Lower lobe of right lung (tissue), 2 donors: Measurements from ENCODE around the gene EFCAB8. TPM values are rescaled to one million over a fixed set of nuclear protein-coding genes. Genes with fewer than 3 reads are reported as not detected.
"Not testable (repeated sequence)": the region's sequence is repeated elsewhere in the genome, so short reads cannot be mapped to it uniquely, and the experiment has no call there.

Experiments
- ATAC-seq, 2 donors: fragments of 200-7000 bp; cut with Tn5 transposase; one replicate each; pipeline ENCODE4 v1.9.1; 2020 to 2022; ENCODE audit warnings: mild to moderate bottlenecking in 2 of 2, moderate library complexity in 2 of 2
- DNase-seq: peaks from one replicate; pipeline ENCODE4 v3.0.0-alpha.2; 2020
- H3K27ac ChIP-seq: fragments of 200-600 bp; one replicate; pipeline ENCODE4 v1.8.0; 2022
- H3K27me3 ChIP-seq: fragments of 200-600 bp; one replicate; pipeline ENCODE4 v1.8.0; 2022; ENCODE audit warnings: low read depth
- H3K36me3 ChIP-seq: fragments of 200-600 bp; one replicate; pipeline ENCODE4 v1.8.0; 2022; ENCODE audit warnings: mild to moderate bottlenecking
- H3K4me1 ChIP-seq: fragments of 200-600 bp; one replicate; pipeline ENCODE4 v1.8.0; 2022
- H3K4me3 ChIP-seq: fragments of 200-600 bp; one replicate; pipeline ENCODE4 v1.8.0; 2022; ENCODE audit warnings: mild to moderate bottlenecking
- H3K9me3 ChIP-seq: fragments of 200-600 bp; one replicate; pipeline ENCODE4 v1.8.0; 2022
- CTCF ChIP-seq: fragments of 200-600 bp; IDR thresholded peaks from one replicate; pipeline ENCODE4 v1.8.0; 2022; ENCODE audit warnings: antibody characterized with exemption, mild to moderate bottlenecking
- intact Hi-C: fragments of 100-400 bp; cut with DNase I; formaldehyde crosslinking; loops from one replicate; pipeline ENCODE4 v1.11.0; 2022
- total RNA-seq: library from RNA; stranded (reverse); fragmentation: NEBNext Ultra II Directional; extraction: Animal tissue kit (Norgen Biotek cat#: 25700); gene quantifications from one replicate; pipeline ENCODE4 v1.2.1, GENCODE V29; 2021
- donor health status: DM: no; HTN: yes; CAD: no; lungs with severe emphysema.

EFCAB8 gene
- total RNA-seq, 1 donor from 2014 or later, result 0.30 TPM

GRCh38 chr20:32898729-32899128, 40.0 kb downstream of the EFCAB8 start:
- Histone ChIP-seq H3K4me3 (no peak overlapping the region), H3K27ac (no peak overlapping the region), H3K27me3 (no peaks in the 10 kb centered on the region), H3K9me3 (no peaks in the 10 kb centered on the region), H3K36me3 (no peaks in the 10 kb centered on the region), H3K4me1 (no peaks in the 10 kb centered on the region)
- ATAC-seq, result no peak
- no peak for TF ChIP-seq CTCF
- DNase-seq, result no peak
- intact Hi-C loops, result no loop called here

GRCh38 chr20:32902456-32903420, 44.0 kb downstream of the EFCAB8 start:
- ATAC-seq (peak; percentile 81 to 83), DNase-seq (peak; percentile 68)
- intact Hi-C loops, result loop anchor here (10.0 kb wide), 1 partner anchor 192 kb away; no protein-coding TSS in a partner anchor
- H3K9me3 ChIP-seq, result no peaks in the 10 kb centered on the region
- no peaks in the 10 kb centered on the region for H3K4me1 ChIP-seq
- TF ChIP-seq CTCF, result peak; percentile 93
- no peaks in the 10 kb centered on the region for H3K27me3 ChIP-seq
- no peak overlapping the region for H3K27ac ChIP-seq
- H3K4me3 ChIP-seq, result no peak overlapping the region
- no peaks in the 10 kb centered on the region for H3K36me3 ChIP-seq

- Histone ChIP-seq H3K4me3 (no peak overlapping the region), H3K36me3 (no peaks in the 10 kb centered on the region), H3K4me1 (no peaks in the 10 kb centered on the region), H3K27me3 (no peaks in the 10 kb centered on the region), H3K27ac (no peak overlapping the region), H3K9me3 (no peaks in the 10 kb centered on the region)
- ATAC-seq (no peak), DNase-seq (no peak)
- intact Hi-C loops, result loop anchor here (10.0 kb wide), 1 partner anchor 191 kb away; no protein-coding TSS in a partner anchor
- TF ChIP-seq CTCF, result no peak
These were observed 45.0 kb downstream of the EFCAB8 start for GRCh38 chr20:32903666-32904175.

GRCh38 chr20:32904678-32905077, 46.0 kb downstream of the EFCAB8 start:
- not testable (repeated sequence) for H3K4me1 ChIP-seq, H3K36me3 ChIP-seq, ATAC-seq, H3K27me3 ChIP-seq, DNase-seq, H3K9me3 ChIP-seq, H3K27ac ChIP-seq, H3K4me3 ChIP-seq
- intact Hi-C loops, result loop anchor here (10.0 kb wide), 1 partner anchor 190 kb away; no protein-coding TSS in a partner anchor

- H3K36me3 ChIP-seq, result no peaks in the 10 kb centered on the region
- no peaks in the 10 kb centered on the region for H3K4me1 ChIP-seq
- H3K27ac ChIP-seq, result no peak overlapping the region
- intact Hi-C loops, result loop anchor here (10.0 kb wide), 1 partner anchor 189 kb away; no protein-coding TSS in a partner anchor
- H3K4me3 ChIP-seq, result no peak overlapping the region
- TF ChIP-seq CTCF, result no peak
- no peaks in the 10 kb centered on the region for H3K27me3 ChIP-seq
- no peak for DNase-seq
- no peak for ATAC-seq
- H3K9me3 ChIP-seq, result no peaks in the 10 kb centered on the region
These were observed 47.5 kb downstream of the EFCAB8 start for GRCh38 chr20:32906200-32906599.
